ENCODE data around the gene CAPN11.

DNA sequence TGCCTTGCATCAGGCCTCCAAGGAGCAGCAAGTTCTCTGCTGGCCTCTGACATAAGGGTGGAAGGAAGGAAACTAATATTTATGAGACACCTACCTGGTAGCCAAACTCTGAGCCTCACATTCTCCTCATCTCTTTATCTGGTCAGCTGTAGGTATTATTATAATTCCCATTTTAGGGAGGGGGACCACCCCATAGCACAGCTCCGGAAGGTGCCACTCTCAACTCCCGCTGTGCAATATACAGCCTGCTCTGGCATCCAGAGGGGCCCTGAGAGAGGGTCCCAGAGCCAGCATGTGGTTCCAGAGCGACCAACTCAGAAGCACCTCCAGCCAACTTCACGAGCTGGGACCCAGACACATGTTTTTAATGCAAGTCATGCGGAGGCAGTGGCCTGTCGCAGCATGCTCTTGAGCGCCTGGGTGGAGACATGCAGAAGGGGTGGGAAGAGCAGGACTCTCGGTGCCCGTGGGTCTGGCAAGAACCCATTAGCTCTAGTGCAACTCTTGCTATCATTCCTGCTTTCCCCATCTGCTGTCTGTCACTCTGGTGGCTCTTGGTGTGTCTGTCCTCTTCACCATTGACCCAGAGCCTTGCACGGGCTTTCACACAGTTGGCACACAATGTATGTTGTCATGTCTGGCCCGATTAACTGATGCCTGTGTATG is 43.2 kb downstream of the CAPN11 start:
- TF ChIP-seq, protein P1, sequence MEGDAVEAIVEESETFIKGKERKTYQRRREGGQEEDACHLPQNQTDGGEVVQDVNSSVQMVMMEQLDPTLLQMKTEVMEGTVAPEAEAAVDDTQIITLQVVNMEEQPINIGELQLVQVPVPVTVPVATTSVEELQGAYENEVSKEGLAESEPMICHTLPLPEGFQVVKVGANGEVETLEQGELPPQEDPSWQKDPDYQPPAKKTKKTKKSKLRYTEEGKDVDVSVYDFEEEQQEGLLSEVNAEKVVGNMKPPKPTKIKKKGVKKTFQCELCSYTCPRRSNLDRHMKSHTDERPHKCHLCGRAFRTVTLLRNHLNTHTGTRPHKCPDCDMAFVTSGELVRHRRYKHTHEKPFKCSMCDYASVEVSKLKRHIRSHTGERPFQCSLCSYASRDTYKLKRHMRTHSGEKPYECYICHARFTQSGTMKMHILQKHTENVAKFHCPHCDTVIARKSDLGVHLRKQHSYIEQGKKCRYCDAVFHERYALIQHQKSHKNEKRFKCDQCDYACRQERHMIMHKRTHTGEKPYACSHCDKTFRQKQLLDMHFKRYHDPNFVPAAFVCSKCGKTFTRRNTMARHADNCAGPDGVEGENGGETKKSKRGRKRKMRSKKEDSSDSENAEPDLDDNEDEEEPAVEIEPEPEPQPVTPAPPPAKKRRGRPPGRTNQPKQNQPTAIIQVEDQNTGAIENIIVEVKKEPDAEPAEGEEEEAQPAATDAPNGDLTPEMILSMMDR (IDR thresholded peaks at IDR 0.05), result no peak
- TF ChIP-seq EP300 (IDR thresholded peaks at IDR 0.05) (no peak), POLR2A (IDR thresholded peaks at IDR 0.05) (no peak)
